K562 (cell line): ENCODE results near the gene RGL2. TPM values are rescaled to one million over a fixed set of nuclear protein-coding genes. Genes with fewer than 3 reads are reported as not detected.

Experiments used
- CHD1 ChIP-seq: fragments of 200-600 bp; sonication (generic); IDR thresholded peaks from one replicate; pipeline ENCODE4 v1.6.1; 2012; ENCODE audit warnings: mild to moderate bottlenecking, moderate library complexity, low read length, inconsistent platforms
- ETV6 ChIP-seq, 3 experiments: fragments of 150-350 bp in 1 of 3; sonication (generic) in 1 of 3; formaldehyde crosslinking in 1 of 3; IDR thresholded peaks; 2 replicates each; pipeline versions ENCODE4 v1.6.1 to v1.8.0; 2014 to 2022; ENCODE audit warnings: borderline replicate concordance in 2 of 3, low read depth in 2 of 3, antibody characterized with exemption in 1 of 3, low read length in 1 of 3, mild to moderate bottlenecking in 1 of 3, missing genetic modification reagents in 1 of 3
- EZH2 ChIP-seq: IDR thresholded peaks from 2 replicates; pipeline ENCODE4 v1.6.1; 2012; ENCODE audit warnings: low read depth, mild to moderate bottlenecking, inconsistent platforms, low read length, borderline replicate concordance
- HMGXB4 ChIP-seq: sonication (generic); formaldehyde crosslinking; IDR thresholded peaks from 2 replicates; pipeline ENCODE4 v1.8.1; 2023; ENCODE audit warnings: mild to moderate bottlenecking, missing genetic modification reagents
- KDM5B ChIP-seq: fragments of 200-600 bp; sonication (generic); IDR thresholded peaks from 2 replicates; pipeline ENCODE4 v1.6.1; 2012; ENCODE audit warnings: low read depth, mild to moderate bottlenecking, moderate library complexity, low read length, control low read depth, inconsistent platforms; ENCODE audit not compliant: insufficient replicate concordance
- MEIS2 ChIP-seq: fragments of 450-650 bp; IDR thresholded peaks from 2 replicates; pipeline ENCODE4 v1.6.1; 2014; ENCODE audit warnings: mild to moderate bottlenecking; ENCODE audit not compliant: partially characterized antibody
- NCOA1 ChIP-seq: fragments of 450-650 bp; IDR thresholded peaks from 2 replicates; pipeline ENCODE4 v1.6.1; 2016; ENCODE audit warnings: low read depth
- NCOA4 ChIP-seq: fragments of 450-650 bp; IDR thresholded peaks from 2 replicates; pipeline ENCODE4 v1.6.1; 2018; ENCODE audit warnings: mild to moderate bottlenecking; ENCODE audit not compliant: partially characterized antibody
- PCBP2 ChIP-seq: fragments of 200-400 bp; formaldehyde crosslinking; IDR thresholded peaks from 2 replicates; pipeline ENCODE4 v1.6.1; 2018; ENCODE audit warnings: low read length, low read depth, mild to moderate bottlenecking, moderate library complexity; ENCODE audit not compliant: poor library complexity, severe bottlenecking
- POLR2G ChIP-seq: fragments of 200-400 bp; formaldehyde crosslinking; IDR thresholded peaks from 2 replicates; pipeline ENCODE4 v1.6.1; 2017; ENCODE audit warnings: low read depth, mild to moderate bottlenecking, antibody characterized with exemption, low read length, moderate library complexity
- PREB ChIP-seq: sonication (generic); formaldehyde crosslinking; IDR thresholded peaks from 2 replicates; pipeline ENCODE4 v1.8.1; 2023; ENCODE audit warnings: mild to moderate bottlenecking, missing genetic modification reagents
- STAT5B ChIP-seq: fragments of 250-450 bp; sonication (Bioruptor Pico); IDR thresholded peaks from 2 replicates; pipeline ENCODE4 v1.8.0; 2021; ENCODE audit warnings: mild to moderate bottlenecking, inconsistent platforms
- TAF7 ChIP-seq: fragments of 450-650 bp; IDR thresholded peaks from 2 replicates; pipeline ENCODE4 v1.6.1; 2016; ENCODE audit warnings: missing genetic modification characterization, missing compliant biosample characterization
- ZNF354B ChIP-seq: fragments of 250-450 bp; sonication (Bioruptor Pico); IDR thresholded peaks from 2 replicates; pipeline ENCODE4 v1.4.0; 2020
- polyA plus RNA-seq, 8 experiments: library from polyadenylated mRNA; depleted of rRNA in 4 of 8; stranded (reverse) in 5 of 8; unstranded in 3 of 8; fragments of >200 nt; fragmentation: Nextera tagmentation in 2 of 8; fragmentation: Illumina TruSeq in 1 of 8; extraction: Ambion mirVana in 2 of 8; extraction: Trizol in 1 of 8; gene quantifications; 2 replicates each; pipeline versions ENCODE4 v1.2.1 to v1.2.3, GENCODE V29; 2011 to 2014; ENCODE audit warnings: inconsistent platforms in 1 of 8, missing spikeins in 1 of 8
- total RNA-seq, 7 experiments: library from RNA; depleted of rRNA in 6 of 7; stranded (reverse); fragments of >200 nt in 6 of 7; fragmentation: Illumina TruSeq in 2 of 7; extraction: Trizol in 2 of 7; gene quantifications; 2 replicates each; pipeline versions ENCODE4 v1.2.1 to v1.2.3, GENCODE V29; 2011 to 2021; ENCODE audit warnings: low replicate concordance in 1 of 7

RGL2 gene
- total and polyA plus RNA-seq, 9 of the 15 experiments (the other 6 are each of a cell fraction or from before 2014, with no cell fraction given), result 1.8 to 57.1 (median 19.5) TPM

DNA sequence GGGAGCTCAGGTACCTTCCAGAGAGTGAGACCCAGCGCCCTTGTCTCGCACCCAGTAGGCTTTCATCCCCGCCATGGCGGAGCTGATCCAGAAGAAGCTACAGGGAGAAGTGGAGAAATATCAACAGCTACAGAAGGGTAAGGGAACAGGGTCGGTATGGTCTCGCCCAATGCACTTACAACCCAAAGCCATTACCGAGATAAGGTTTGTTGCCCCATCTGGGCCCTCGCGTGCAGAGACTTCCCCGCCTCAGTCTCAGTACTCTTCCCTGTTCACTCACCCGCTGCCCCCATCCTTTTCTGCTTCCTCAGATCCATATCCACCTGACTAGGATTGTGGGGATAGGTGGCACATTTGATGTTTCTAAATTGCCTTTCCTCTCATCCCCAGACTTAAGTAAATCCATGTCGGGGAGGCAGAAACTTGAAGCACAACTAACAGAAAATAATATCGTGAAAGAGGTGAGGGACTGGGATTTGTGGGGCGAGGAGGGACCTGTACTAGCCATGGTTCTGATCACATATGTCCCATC lies 8.9 kb downstream of the RGL2 start (continued):
- TF ChIP-seq EZH2, result no peak
- 0 out of 2 replicates have a peak, but pooled peaks have one; percentile 8 for TF ChIP-seq TAF7 (tag)
- TF ChIP-seq NCOA1, result 0 out of 2 replicates have a peak, but pooled peaks have one; percentile 8
- TF ChIP-seq HMGXB4 (CRISPR knock-in tag), result peak; percentile 54; the same call in 1 of the 2 replicates
- no peak for TF ChIP-seq STAT5B (CRISPR knock-in tag)
- TF ChIP-seq CHD1, result peak; percentile 86
- peak; percentile 24; the same call in 1 of the 2 replicates for TF ChIP-seq ZNF354B (CRISPR knock-in tag)
- no peak for TF ChIP-seq ETV6 (IDR thresholded peaks at IDR 0.05; ENCODE audit: borderline replicate concordance in 1 of 2, low read depth in 2 of 2, low read length in 1 of 2)
- 0 out of 2 replicates have a peak, but pooled peaks have one; percentile 14 for TF ChIP-seq ETV6 (CRISPR knock-in tag; IDR thresholded peaks at IDR 0.05; ENCODE audit: borderline replicate concordance)
- TF ChIP-seq NCOA4, result no peak
- 0 out of 2 replicates have a peak, but pooled peaks have one; percentile 4 for TF ChIP-seq PREB (CRISPR knock-in tag)
- no peak for TF ChIP-seq PCBP2
- peak; percentile 60 for TF ChIP-seq KDM5B
- TF ChIP-seq MEIS2, result no peak
- peak; percentile 8 for TF ChIP-seq POLR2G
